Transverse colon (tissue), 4 donors: ENCODE results near the gene EIF2AK2.

Source experiments
- EP300 ChIP-seq: sonication (generic); formaldehyde crosslinking; IDR thresholded peaks from one replicate; pipeline ENCODE4 v1.6.1; 2017; ENCODE audit warnings: antibody characterized with exemption, low read depth
- POLR2A ChIP-seq: fragments of 450-650 bp; IDR thresholded peaks from one replicate; pipeline ENCODE4 v1.6.1; 2016; ENCODE audit warnings: antibody characterized with exemption, mild to moderate bottlenecking, moderate library complexity
- POLR2AphosphoS5 ChIP-seq, 3 donors: sonication (generic); formaldehyde crosslinking; IDR thresholded peaks; one replicate each; pipeline ENCODE4 v1.6.1; 2016; ENCODE audit warnings: antibody characterized with exemption in 3 of 3
- TF ChIP-seq, protein P1 (sequence below), 5 experiments: fragments of 200-600 bp in 3 of 5; fragments of 450-650 bp in 2 of 5; sonication (generic) in 3 of 5; IDR thresholded peaks; 1 replicate in 2 of 5; 2 replicates in 3 of 5; pipeline ENCODE4 v1.5.1; 2016 to 2017; ENCODE audit warnings: antibody characterized with exemption in 5 of 5, inconsistent platforms in 3 of 5, mild to moderate bottlenecking in 2 of 5, moderate library complexity in 1 of 5

DNA sequence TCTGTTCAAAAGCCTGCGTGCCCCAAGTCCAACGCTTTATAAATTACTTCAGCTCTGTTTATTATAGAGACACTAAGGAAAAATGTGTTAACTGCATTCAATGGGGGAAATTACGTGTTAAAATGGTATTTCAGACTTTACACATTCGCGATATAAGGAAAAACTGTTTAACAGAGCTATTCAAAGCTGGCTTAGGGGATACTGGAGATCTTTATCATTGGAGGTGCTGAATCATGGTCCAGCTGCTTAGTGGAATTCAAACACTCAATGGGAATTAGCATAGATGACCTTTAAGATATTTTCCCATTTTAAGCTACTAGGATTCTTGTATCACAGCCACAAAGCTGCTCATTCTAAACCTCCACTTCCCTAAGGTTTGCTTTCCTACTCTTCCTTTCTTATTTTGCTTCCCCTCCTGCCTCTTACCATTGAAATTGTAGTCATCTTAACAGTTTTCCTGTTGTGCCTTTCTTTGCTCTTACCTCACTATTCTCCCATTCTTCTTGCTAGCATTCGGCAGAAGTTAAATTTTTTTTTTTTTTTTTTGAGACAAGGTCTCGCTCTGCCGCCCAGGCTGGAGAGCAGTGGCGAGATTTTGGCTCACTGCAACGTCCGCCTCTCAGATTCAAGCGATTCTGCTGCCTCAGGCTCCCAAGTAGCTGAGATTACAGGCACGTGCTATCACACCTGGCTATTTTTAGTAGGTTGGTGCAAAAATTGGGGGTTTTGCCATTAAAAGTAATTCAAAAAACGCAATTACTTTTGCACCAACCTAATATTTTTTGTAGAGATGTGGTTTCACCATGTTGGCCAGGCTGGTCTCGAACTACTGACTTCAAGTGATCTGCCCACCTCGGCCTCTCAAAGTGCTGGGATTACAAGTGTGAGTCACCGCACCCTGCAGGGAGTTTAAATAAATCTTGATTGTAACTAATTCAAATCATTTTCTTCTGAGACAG lies 25.2 kb upstream of the EIF2AK2 start:
- TF ChIP-seq, protein P1, sequence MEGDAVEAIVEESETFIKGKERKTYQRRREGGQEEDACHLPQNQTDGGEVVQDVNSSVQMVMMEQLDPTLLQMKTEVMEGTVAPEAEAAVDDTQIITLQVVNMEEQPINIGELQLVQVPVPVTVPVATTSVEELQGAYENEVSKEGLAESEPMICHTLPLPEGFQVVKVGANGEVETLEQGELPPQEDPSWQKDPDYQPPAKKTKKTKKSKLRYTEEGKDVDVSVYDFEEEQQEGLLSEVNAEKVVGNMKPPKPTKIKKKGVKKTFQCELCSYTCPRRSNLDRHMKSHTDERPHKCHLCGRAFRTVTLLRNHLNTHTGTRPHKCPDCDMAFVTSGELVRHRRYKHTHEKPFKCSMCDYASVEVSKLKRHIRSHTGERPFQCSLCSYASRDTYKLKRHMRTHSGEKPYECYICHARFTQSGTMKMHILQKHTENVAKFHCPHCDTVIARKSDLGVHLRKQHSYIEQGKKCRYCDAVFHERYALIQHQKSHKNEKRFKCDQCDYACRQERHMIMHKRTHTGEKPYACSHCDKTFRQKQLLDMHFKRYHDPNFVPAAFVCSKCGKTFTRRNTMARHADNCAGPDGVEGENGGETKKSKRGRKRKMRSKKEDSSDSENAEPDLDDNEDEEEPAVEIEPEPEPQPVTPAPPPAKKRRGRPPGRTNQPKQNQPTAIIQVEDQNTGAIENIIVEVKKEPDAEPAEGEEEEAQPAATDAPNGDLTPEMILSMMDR (IDR thresholded peaks at IDR 0.05), result no peak
- no peak for TF ChIP-seq POLR2AphosphoS5 (IDR thresholded peaks at IDR 0.05)
- no peak for TF ChIP-seq POLR2A
- TF ChIP-seq EP300, result no peak
